ENCODE data around the gene FANCC.

The FANCC gene

GRCh38 chr9:95077053-95077765 lies 240.3 kb downstream of the FANCC start:
- ChIA-PET CTCF (interaction anchor here (0.6 kb wide), 1 partner anchor 382 kb away, joined by 3 read pairs; no protein-coding TSS in a partner anchor), POLR2A (ENCODE audit: low non-redundant PET) (no interaction called here)
- DNase-seq (ENCODE audit: low spot score): no peak
- TF ChIP-seq CTCF (conservative IDR thresholded peaks at IDR 0.05; ENCODE audit: low read depth): no peak
- peak overlapping the region; percentile 62 for H3K27ac ChIP-seq

- ChIA-PET POLR2A (ENCODE audit: low non-redundant PET) (no interaction called here), CTCF (no interaction called here)
- TF ChIP-seq CTCF (conservative IDR thresholded peaks at IDR 0.05; ENCODE audit: low read depth): no peak
- peak overlapping the region; percentile 62 for H3K27ac ChIP-seq
- DNase-seq (ENCODE audit: low spot score): no peak
Observed at GRCh38 chr9:95076696-95077052, 240.8 kb downstream of the FANCC start.

GRCh38 chr9:95075700-95076099 lies 241.8 kb downstream of the FANCC start:
- ChIA-PET CTCF (interaction anchor here (0.6 to 1.2 kb wide), 3 partner anchors 17 to 394 kb away, joined by 4 to 7 read pairs (median 6); no protein-coding TSS in a partner anchor), POLR2A (ENCODE audit: low non-redundant PET) (no interaction called here)
- no peak for DNase-seq (ENCODE audit: low spot score)
- peak overlapping the region; percentile 26 for H3K27ac ChIP-seq
- no peak for TF ChIP-seq CTCF (conservative IDR thresholded peaks at IDR 0.05; ENCODE audit: low read depth)

- CTCF ChIA-PET: interaction anchor here (1.2 kb wide), 1 partner anchor 393 kb away, joined by 6 read pairs; no protein-coding TSS in a partner anchor
- POLR2A ChIA-PET (ENCODE audit: low non-redundant PET): no interaction called here
- peak overlapping the region; percentile 54 for H3K27ac ChIP-seq
- TF ChIP-seq CTCF (conservative IDR thresholded peaks at IDR 0.05; ENCODE audit: low read depth): no peak
- no peak for DNase-seq (ENCODE audit: low spot score)
Observed at GRCh38 chr9:95074632-95075031, 242.9 kb downstream of the FANCC start.

- no peak for TF ChIP-seq CTCF (conservative IDR thresholded peaks at IDR 0.05; ENCODE audit: low read depth)
- peak overlapping the region; percentile 54 for H3K27ac ChIP-seq
- ChIA-PET POLR2A (ENCODE audit: low non-redundant PET) (no interaction called here), CTCF (no interaction called here)
- no peak for DNase-seq (ENCODE audit: low spot score)
Observed at GRCh38 chr9:95073918-95074317, 243.6 kb downstream of the FANCC start.

- ChIA-PET CTCF (interaction anchor here (0.6 to 1.2 kb wide), 5 partner anchors 13 to 1688 kb away, joined by 3 to 8 read pairs (median 3); no protein-coding TSS in a partner anchor), POLR2A (ENCODE audit: low non-redundant PET) (no interaction called here)
- DNase-seq (ENCODE audit: low spot score): peak; percentile 22
- TF ChIP-seq CTCF (conservative IDR thresholded peaks at IDR 0.05; ENCODE audit: low read depth): no peak
- H3K27ac ChIP-seq: peak overlapping the region; percentile 54
Observed at GRCh38 chr9:95073042-95073607, 244.4 kb downstream of the FANCC start.

All from RWPE1 (cell line).